LoVo (cell line): ENCODE measurements around the gene CAMK2B.
A peak's percentile ranks its signal among the peaks of the same experiment; 100 is the strongest.

Source experiments
- DNase-seq: peaks from one replicate; pipeline ENCODE4 v3.0.0-alpha.2; 2016; ENCODE audit warnings: low spot score

Gene CAMK2B

GRCh38 chr7:44273681-44274622, 51.4 kb downstream of the CAMK2B start:
- DNase-seq, result no peak

- no peak for DNase-seq
Measured at GRCh38 chr7:44272981-44273380, 52.4 kb downstream of the CAMK2B start.

- no peak for DNase-seq
Measured at GRCh38 chr7:44272456-44272855, 52.9 kb downstream of the CAMK2B start.

- no peak for DNase-seq
Measured at GRCh38 chr7:44269943-44270493, 55.4 kb downstream of the CAMK2B start.

- DNase-seq, result no peak
Measured at GRCh38 chr7:44269417-44269816, 56.0 kb downstream of the CAMK2B start.

GRCh38 chr7:44268671-44269070, 56.7 kb downstream of the CAMK2B start:
- DNase-seq, result no peak

GRCh38 chr7:44267719-44268421, 57.5 kb downstream of the CAMK2B start:
- no peak for DNase-seq

GRCh38 chr7:44267178-44267577, 58.2 kb downstream of the CAMK2B start:
- DNase-seq, result no peak

- DNase-seq, result no peak
Measured at GRCh38 chr7:44266526-44266925, 58.9 kb downstream of the CAMK2B start.

GRCh38 chr7:44265728-44266127, 59.7 kb downstream of the CAMK2B start:
- DNase-seq, result no peak

GRCh38 chr7:44264221-44264931, 61.0 kb downstream of the CAMK2B start:
- DNase-seq, result peak; percentile 61

GRCh38 chr7:44263326-44264082, 61.9 kb downstream of the CAMK2B start:
- DNase-seq, result no peak

- no peak for DNase-seq
Measured at GRCh38 chr7:44262031-44262430, 63.4 kb downstream of the CAMK2B start.

- no peak for DNase-seq
Measured at GRCh38 chr7:44261240-44261639, 64.2 kb downstream of the CAMK2B start.

GRCh38 chr7:44259547-44260457, 65.6 kb downstream of the CAMK2B start:
- DNase-seq, result no peak

GRCh38 chr7:44258865-44259546, 66.4 kb downstream of the CAMK2B start:
- DNase-seq, result no peak

GRCh38 chr7:44258423-44258760, 67.0 kb downstream of the CAMK2B start:
- DNase-seq, result no peak

- no peak for DNase-seq
Measured at GRCh38 chr7:44257618-44258422, 67.6 kb downstream of the CAMK2B start.

- DNase-seq, result no peak
Measured at GRCh38 chr7:44257213-44257612, 68.2 kb downstream of the CAMK2B start.
